T1000 (cell line): ENCODE measurements around the gene KIF14.
"Not testable (repeated sequence)": the region's sequence is repeated elsewhere in the genome, so short reads cannot be mapped to it uniquely, and the experiment has no call there.

Source experiments
- DNase-seq: peaks from one replicate; lab custom pipeline; 2025; ENCODE audit warnings: mixed read lengths; lab: John Stamatoyannopoulos, UW

Gene KIF14

DNA sequence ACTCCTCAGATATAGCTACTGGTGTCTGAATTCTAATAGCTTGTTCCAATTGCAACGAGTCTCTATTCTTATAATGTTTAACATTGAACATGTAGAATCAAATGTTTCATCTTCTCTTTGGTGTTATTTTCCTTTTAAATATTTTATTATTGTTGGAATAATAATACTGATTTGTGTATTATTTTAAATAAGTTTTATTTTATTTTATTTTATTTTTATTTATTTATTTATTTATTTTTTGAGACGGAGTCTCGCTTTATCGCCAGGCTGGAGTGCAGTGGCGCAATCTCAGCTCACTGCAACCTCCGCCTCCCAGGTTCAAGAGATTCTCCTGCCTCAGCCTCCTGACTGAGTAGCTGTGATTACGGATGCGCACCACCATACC, 10.0 kb upstream of the KIF14 start:
- not testable (repeated sequence) for DNase-seq

DNA sequence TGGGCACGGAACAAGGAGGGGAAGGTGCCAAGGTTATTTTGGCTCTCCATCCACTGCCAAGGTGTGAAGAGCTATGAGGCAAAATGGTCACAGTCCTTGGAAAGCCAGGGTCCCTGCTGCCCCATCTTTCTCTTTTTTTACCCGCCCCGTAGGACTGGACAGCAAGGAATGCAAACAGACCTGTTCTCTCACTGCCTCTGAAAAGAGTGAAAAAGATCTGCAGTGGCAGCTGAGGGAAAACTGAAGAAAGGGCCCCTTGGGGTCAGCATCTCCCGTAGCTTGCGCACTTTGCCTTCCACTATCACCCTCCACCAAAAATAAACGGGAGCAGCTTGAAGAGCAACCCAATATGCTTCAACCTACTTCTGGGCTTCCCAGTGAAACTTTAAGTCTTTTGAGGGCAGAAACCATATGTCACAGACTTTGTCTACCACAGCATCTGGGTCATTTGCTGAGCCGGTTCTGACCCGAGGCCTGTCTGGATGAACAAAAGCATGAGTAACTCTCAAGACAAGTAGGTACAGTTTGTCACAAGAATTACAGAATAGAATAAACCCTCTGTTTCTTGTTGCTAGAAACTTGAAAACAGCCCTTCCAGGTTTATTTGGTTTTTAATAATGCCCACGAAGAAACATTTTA, 9.4 kb upstream of the KIF14 start:
- DNase-seq, result no peak

DNA sequence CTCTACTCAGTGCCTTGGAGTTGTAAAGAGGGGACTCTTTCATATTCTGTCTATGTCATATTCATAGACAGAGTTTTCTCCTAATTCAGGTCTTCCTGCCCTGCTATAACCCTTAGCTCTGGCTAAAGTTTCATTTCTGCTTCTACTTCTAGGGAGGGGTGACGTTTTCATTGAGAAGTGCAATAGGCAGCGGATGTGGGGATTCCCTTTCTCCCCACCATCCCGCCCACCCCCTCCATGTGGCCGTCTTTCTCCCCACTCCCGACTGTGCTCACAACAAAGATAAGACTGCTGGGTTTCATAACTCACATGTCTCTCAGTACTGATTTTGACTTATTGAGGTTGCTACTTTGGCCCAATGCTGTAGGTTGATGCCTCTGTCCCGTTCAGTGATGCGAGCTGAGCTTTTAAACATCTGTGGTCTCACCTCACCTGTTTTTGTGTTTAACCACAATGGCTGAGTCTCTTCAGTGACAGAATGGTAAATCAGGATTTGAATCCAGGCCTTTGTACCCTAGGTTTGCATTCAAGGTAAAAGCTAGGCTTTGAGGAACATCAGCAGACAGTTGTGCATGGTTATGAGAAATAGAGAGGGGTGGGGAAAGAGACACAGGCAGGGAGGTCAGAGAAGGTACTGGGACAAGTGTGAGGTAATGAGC, 7.8 kb upstream of the KIF14 start:
- DNase-seq, result no peak

DNA sequence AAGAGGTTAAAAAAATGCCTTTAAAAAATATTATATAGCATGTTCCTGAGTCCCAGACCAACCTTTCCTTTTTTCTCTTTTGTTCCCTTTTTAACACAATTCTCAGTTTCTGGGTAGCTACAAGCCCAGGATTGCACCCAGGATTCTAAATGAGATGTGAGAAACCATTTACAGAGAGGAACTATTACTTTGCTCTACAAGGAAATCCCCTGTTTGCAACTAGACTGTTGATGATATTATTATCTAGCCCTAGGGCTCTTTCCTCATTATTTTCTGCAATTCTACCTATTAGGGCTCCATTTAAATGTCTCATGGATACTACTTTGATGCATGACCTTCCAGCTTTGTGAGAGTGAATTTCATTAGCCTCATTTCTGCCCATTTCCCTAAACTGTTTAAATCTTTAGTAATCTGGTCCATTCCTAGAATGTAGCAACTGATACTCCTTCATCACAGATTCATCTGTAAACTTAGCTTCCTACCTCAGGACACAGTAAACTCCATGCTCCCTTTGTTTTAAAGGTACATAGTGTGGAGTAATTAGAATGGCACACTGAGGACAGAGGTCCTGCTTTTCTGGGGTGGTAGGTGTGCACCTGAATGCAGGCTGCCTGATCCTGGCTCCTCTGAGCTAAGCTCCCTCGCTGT, 7.1 kb upstream of the KIF14 start:
- no peak for DNase-seq

DNA sequence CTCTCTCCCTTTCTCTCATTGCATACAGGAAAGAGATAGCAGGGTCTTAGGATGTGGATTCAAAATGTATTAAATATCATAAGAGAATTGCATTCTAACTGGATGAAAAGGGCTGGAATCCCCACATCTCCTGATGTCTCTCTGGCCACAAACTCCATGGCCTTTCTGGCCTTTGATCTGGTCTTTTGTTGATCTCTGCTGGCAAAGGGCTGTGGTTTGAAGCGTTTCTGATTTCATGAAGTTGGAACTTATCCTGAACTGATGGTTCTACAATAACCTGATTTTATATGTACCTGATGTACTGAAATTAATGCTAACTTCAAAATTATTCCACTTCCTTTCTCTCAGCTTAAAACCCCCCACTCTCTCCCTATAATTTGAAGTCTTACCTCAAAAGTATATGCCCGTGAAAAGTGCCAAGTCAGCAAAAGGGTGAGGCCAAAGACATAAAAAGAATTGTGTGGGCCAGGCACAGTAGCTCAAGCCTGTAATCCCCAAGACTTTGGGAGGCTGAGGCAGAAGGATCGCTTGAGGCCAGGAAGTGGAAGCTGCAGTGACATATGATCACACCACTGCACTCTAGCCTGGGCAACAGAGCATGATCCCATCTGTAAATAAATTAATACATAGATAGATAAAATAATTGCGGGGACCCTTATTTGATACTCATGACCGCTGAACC, 6.4 kb upstream of the KIF14 start:
- DNase-seq, result no peak

DNA sequence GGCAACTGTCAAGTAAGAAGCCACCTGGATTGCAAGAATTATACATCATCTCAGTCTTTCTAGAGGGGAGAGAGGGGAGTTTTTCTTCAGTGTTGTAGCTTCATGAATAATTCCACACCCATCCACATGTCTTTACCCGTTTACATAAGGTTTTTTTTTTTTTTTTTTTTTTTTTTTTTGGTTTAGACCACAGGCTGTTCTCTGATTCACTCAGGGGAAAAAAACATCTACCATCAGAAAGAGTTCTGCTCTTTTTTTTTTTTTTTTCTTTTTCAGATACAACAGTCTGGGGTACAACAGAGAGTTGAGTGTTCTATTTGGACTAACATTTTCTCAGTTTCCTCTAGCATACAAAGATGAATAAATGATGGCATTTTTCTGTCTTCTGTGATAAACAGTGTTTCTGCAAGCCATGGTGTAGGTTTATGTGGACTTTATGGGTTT, 4.9 kb upstream of the KIF14 start:
- DNase-seq, result no peak

DNA sequence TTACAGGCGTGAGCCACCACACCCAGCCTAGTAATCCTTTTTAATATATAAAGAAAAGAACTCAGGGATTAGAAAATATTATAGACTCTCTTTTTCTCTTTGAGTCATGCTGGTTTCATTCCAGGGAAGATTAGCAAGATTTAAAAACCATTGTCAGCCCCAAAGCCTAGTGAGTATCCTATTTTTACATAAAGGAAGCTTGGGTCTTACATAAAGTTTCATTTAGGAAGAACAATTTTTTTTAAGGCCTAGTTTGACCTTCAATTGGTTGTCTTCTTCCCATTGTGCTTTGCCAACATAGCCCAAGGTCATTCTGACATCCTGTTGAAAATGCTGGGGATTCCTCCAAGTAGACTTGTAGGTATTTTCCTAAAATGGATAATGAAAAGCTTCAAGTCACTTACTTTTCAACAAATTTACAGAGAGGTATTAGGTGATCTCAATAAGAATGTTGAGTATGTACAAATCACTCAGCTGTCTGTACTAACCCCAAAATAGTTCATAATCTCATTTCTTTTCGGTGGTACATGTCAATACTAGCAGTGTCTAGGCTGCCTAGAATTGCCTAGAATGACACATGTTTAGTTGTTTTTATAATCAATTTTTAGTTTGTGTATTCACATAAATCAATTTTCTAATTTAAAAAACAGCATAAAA, 4.3 kb upstream of the KIF14 start:
- no peak for DNase-seq

DNA sequence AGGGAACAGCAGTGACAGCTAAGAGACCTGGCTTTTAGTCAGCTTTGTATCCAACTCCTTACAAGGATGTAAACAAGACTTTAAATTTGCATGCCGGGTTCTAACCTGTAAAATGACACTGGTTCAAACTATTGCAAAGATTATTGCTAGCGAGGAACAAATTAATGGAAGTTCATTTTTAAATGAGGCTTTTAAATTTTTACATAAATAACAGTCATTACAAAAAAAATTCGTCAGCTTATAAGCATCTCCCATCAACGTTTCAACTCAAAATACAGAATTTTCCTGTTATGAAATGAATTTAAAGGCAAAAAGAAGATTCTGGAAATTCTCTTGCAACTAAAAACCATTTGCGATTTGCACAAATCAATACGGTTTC, 668 bp downstream of the KIF14 start:
- DNase-seq, result no peak

DNA sequence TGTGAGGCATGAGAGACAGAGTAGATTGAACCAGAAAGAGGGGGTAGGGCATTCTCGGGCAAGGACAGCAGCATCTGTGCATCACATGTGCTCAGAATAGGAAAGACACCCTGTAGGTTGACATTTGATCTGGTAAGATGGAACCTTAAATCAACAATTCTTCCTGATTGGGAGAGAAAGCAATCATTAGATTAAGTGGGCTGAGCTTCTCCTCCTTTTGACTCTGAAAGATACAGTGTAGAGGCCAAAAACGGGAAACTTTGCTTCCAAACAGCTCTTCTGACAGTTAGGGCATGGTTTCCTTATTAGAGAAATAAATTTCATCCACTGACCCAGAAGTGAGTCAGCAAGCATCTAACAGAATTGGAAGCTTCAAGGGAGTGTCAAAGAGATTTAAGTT, 9.7 kb downstream of the KIF14 start:
- DNase-seq, result no peak

DNA sequence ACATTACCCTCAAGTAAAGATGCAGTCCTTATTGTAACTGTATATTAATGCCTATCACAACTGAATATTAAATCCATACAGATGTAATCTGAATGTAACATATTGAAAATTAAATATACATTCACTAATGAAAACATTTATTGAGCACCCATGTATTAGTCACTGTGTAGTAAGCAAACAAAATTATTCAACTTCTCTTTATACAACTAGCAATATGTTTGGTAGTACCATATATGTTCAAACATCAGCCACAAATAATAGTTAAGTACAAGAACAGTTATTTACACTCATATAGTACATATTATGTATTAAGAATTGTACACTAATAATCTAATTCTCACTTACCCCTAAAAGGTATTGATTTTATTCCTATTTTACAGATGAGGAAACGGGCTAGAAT, 17.9 kb downstream of the KIF14 start:
- no peak for DNase-seq

DNA sequence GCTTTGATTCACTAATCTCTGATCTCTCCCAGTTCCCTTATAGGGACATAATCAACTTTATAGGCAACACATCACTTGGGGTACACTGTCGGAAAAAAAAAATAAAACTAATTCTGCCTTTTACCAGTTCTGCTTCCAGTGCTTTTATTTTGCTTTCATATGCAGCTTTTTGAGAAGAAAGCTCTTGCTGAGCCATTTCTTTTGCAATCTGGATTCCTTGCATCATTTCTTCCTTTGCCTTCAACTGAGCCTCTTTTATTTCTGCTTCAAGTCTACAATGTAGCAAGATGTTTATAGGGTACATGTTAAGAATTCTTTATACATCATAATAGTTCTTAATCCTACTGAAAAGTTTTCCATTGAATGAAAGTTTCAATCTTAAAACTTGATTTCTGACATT, 30.6 kb downstream of the KIF14 start:
- no peak for DNase-seq

DNA sequence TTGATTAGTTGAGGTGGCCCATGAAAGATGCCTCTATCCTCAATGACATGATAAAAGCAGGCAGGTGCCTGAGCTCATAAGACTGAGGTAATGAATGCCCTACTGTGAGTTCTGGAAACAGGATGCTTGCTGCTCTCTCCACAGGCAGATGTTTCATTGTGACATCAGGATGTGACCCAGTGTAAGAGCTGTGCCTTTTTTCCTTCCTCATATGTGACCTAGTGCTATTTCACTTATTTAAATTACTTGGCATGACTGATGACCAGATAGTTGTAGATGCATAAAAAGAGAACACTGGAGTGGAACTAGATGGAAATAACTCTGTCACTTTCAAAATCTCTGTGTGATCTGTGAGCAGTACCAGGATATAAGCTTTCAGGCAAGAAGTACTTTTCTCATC, 31.9 kb downstream of the KIF14 start:
- DNase-seq, result no peak

DNA sequence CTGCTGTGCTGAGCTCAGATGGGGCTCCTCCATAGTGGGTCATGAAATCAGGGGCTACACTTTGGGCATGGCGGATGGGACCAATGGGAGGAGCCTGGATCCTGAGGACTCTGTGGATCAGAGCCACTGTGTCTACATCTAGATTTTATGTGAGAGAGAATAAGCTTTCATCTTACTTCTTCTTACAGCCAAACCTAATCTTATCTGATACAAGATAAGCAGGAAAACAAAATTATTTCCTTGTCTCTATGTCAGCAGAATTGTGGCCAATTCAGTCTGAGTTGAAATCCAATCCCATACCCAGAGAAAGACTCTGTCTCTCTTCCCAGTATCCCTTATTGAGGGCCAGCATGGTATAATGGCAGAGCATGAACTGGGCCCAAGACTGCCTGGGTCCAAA, 56.2 kb downstream of the KIF14 start:
- DNase-seq, result no peak

DNA sequence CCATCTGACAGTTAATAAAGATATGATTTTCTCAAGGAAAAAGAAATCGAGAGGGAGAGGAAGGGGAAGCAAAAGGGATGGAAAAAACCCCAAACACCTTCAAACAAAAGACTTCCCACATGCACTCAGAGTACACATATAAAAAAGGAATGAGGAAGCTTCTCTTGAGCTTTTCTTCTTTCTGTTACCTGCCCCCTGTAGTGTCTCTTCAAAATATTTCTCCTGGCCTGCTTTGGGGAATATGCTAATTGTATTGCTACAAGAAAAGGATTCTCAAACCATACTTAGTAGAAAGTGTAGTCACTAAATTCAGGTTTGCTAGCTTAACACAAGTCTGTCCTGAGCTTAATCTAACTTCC, 58.7 kb downstream of the KIF14 start:
- no peak for DNase-seq

DNA sequence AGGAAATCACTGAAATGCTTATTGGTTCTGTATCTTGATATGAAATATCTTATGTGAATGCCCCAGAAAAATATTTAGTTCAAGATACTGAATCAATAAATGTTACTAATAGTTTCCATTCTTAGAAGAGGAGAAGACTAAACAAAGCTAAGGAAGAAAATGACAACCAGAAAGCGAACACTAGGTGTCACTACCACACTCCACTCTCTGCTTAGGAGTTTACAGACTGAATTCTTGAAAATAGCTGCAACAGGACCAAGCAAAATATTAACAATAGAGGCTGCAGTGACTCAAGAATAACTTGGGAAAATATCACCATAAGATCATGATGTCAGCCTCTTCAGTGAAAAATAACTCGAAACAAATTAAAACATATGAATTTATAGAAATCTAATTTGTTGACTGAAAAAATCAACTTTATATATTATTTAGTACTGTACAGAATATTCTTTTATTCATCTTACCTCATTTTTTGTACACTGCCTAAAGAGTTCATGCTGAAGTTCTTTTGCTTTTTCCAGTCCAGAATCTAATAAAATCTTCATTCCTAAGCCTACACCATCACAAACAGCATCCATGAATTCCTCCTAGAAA, 61.6 kb downstream of the KIF14 start:
- DNase-seq, result no peak

DNA sequence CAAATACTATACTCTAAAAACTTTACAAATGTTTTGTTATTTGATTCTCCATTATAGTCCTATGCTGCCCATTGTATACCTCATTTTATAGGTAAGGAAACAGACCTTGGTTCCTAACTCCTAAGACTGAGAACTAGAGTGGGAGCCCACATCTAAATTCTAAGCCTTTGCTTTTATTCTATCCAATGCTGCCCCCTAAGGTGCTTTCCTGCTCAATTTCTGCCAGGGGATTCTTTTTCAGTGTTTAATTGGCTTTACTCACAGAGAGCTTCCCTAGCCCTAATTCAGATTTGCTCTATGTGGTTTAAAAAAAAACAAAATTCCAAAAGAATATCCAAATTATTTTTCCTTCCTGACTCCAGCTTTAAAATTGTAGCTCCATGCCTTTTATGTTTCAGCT, 64.5 kb downstream of the KIF14 start:
- no peak for DNase-seq

DNA sequence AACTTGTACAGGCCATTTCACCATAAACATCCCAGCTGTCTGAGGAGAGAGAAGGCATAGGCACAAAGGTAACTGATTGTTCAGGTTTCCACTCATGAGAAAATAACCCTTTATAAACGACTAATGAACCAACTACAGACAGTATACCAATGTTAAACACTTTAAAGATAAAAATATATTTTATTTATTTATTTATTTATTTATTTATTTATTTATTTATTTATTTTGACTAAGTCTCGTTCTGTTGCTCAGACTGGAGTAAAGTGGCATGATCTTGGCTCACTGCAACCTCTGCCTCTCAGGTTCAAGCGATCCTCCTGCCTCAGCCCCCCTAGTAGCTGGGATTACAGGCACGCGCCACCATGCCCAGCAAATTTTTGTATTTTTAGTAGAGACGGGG, 67.8 kb downstream of the KIF14 start:
- not testable (repeated sequence) for DNase-seq

DNA sequence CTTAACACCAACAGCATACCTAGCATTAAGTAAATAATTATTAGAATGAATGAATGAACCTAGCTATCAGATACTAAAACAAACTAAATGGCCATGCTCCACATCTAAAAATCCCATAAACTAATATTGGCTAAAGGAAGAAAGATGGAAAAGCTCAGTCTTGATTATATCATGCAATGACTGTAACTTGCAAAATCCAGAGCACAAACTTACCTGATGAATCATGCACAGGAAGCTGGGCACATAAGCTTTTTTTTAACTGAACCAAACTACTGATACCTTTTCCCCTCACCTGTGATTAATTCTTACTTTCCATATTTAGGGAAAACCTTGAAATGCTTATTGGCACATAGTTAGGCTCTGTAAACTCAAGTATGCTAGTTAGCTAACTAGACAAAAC, 70.2 kb downstream of the KIF14 start:
- DNase-seq, result no peak

DNA sequence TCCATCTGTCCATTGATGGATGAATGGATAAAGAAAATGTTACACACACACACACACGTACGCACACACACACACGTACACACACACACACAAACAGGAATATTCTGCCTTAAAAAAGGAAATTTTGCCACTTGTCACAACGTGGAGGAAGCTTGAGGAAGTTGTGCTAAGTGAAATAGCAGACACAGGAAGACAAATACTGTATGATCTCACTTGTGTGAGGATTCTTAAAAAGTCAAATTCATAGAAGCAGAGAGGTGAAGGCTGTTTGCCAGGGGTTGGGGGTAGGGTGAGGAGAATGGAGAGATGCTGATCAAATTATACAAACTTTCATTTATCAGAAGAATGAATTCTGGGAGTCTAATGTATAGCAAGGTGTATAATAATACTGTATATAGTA, 73.2 kb downstream of the KIF14 start:
- DNase-seq, result no peak

DNA sequence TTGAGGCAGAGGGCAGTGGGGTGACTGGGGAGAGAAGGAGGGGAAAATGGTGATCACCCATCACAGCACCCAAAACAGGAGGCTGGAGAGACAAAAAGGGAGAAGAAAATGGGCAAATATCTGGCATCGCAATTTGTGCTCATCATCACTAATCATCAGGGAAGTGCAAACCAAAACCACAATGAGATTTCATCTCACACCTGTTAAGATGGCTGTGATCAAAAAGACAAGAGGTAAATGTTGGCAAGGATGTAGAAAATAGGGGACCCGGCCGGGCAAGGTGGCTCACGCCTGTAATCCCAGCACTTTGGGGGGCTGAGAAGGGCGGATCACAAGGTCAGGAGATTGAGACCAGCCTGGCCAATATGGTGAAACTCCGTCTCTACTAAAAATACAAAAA, 74.0 kb downstream of the KIF14 start:
- no peak for DNase-seq

DNA sequence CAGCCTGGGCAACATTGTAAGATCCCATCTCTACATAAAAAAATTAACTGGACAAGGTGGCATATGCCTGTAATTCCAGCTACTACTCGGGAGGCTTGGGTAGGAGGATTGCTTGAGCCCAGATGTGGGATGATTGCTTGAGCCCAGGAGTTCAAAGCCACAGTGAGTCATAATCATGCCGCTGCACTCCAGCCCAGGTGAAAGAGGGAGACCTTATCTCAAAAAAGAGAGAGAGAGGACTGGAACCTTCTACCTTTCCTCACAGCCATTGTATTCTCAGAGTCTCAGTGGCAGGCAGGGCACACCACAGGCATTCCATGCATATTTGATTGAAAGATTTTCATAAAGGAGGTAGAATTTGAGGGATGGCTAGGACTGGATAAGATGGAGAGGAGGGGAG, 78.4 kb downstream of the KIF14 start:
- DNase-seq, result no peak

DNA sequence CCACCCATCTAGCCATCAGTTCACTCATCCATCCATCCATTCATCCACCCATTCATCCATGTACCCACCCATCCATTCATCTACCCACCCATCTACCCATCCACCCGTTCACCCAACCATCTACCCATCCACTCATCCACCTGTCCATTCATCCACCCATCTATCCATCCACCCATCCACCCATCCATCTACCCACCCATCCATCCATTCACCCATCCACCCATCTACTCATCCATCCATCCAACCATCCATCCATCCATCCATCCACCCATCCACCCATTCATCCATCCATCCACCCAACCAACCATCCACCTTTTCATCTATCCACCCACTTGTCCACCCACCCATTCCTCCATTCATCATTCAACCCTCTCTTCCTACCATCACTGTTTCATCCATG, 80.3 kb downstream of the KIF14 start:
- DNase-seq, result no peak
